ENCODE measurements around the gene ZNF417. TPM values are rescaled to one million over a fixed set of nuclear protein-coding genes. Genes with fewer than 3 reads are reported as not detected.

The ZNF417 gene
- total and polyA plus RNA-seq, 9 of the 15 experiments (the other 6 are each of a cell fraction or from before 2014, with no cell fraction given), result 0.35 to 7.2 (median 3.2) TPM

DNA sequence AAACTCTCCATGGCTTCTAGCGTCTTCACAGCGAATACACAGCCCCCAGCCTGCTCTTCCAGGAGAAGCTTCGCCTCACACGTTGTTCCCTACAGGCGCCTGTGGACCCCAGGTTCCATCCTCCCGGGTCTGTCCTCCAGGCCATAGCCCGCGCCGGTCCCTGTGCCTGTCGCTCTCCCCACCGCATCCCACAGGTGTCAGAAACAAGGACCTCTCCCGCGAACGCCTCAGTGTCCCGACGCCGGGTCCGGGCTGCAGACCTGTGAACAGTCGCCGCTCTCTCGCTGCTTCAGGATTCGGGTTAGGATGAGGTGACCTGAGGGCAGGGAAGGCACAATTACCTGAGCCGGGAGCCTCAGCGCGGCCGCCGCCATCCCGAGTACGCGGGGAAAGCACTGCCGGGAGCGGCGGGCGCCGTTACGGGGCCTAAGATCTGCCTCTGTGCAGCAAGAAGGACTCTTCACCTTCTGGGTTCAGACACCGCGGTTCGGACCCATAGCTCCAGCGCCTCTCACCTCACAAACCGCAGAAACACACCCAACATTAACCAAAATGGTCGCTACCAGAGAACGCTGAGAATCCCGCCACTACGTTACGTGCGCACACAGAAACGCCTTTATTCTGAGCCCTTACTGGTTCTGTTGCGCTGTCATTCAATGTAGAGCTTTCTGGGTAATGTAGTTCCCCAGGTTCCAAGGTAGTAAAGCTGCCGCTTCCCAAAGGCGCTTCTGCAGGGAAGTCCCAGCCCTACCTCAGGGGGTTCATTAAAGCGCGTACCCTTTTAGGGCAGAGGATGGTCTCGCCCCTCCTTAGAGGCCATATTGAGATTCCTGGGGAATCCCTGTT is 18.7 kb upstream of the ZNF417 start, which contains the start of gene ZNF418:
ZNF418 (minus strand) TSS at position 583 of the 846 bp plus-strand sequence. CDS start 1,580 bp downstream, outside the sequence.
- H3K4me1 ChIP-seq (replicated peaks in 1 of 2; ENCODE audit: control insufficient read depth in 2 of 2, insufficient read depth in 2 of 2, low read length in 2 of 2), result peaks cover 0 to 4% of the 10 kb centered on the region in 2 experiments; a peak in 1 of 5 replicates
- DNase-seq (ENCODE audit: extremely low read depth in 1 of 4, low spot score in 3 of 4) (peak in 2 of 4 experiments; percentile 12 to 18), ATAC-seq (peak; percentile 76), FAIRE-seq (no peak)
- no peak within 1 kb of the TSS for H3K27ac ChIP-seq (ENCODE audit: extremely low read depth, low read depth, low read length)
- in situ Hi-C loops (cut with MboI) (no loop called here), intact Hi-C loops (cut with micrococcal nuclease) (no loop called here)
- no peaks in the 10 kb centered on the region for H3K27me3 ChIP-seq (ENCODE audit: control insufficient read depth in 2 of 2, insufficient read depth in 2 of 2, low read length in 2 of 2)
- H3K9me3 ChIP-seq (replicated peaks; ENCODE audit: control insufficient read depth, insufficient read depth, low read depth, low read length), result 0 out of 2 replicates have a peak, but pooled peaks cover 2% of the 10 kb centered on the region
- no peaks in the 10 kb centered on the region for H3K9me1 ChIP-seq (ENCODE audit: control insufficient read depth, insufficient read depth, low read length)
- H3K4me3 ChIP-seq, result peak within 1 kb of the TSS; percentile 36
- H4K20me1 ChIP-seq (replicated peaks; ENCODE audit: control insufficient read depth, insufficient read depth, low read length), result no peaks in the 10 kb centered on the region
- no peaks in the 10 kb centered on the region for H3K79me2 ChIP-seq (ENCODE audit: control insufficient read depth, insufficient read depth, low read length)
- ChIA-PET POLR2A (interaction anchor here (0.7 to 1.0 kb wide), 3 partner anchors 19 to 208 kb away, joined by 3 to 5 read pairs (median 3); partner anchors contain the start of genes ZNF417 and ZNF671), CTCF (ENCODE audit: low intra/inter-chr PET ratio) (no interaction called here)
- H3K36me3 ChIP-seq (ENCODE audit: control insufficient read depth, insufficient read depth, low read length), result no peaks in the 10 kb centered on the region
- TSS peak; percentile 67 for BruUV-seq (replicated peaks)
- H2AFZ ChIP-seq (ENCODE audit: low read depth, low read length), result peak within 1 kb of the TSS; percentile 45; the same call in 1 of the 2 replicates
- H3K4me2 ChIP-seq (ENCODE audit: insufficient read depth, low read length), result peak within 1 kb of the TSS; percentile 37
- WGBS (ENCODE audit: insufficient coverage, low coverage, missing lambda C conversion rate), result 19% methylated on average over 36 of the region's 54 CpGs
- H3K9ac ChIP-seq (ENCODE audit: insufficient read depth in 1 of 2, low read depth in 2 of 2, low read length in 2 of 2), result peak within 1 kb of the TSS in 1 of 2 experiments; percentile 58; a peak in 1 of 4 replicates
- TF ChIP-seq, protein P1, sequence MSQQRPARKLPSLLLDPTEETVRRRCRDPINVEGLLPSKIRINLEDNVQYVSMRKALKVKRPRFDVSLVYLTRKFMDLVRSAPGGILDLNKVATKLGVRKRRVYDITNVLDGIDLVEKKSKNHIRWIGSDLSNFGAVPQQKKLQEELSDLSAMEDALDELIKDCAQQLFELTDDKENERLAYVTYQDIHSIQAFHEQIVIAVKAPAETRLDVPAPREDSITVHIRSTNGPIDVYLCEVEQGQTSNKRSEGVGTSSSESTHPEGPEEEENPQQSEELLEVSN (IDR thresholded peaks at IDR 0.05; ENCODE audit: borderline replicate concordance in 1 of 2, extremely low read depth in 1 of 2, insufficient read depth in 1 of 2, insufficient read length in 1 of 2, low read depth in 1 of 2, low read length in 1 of 2, poor library complexity in 1 of 2, severe bottlenecking in 1 of 2), result peak in 1 of 2 experiments; percentile 52
- 0 out of 2 replicates have a peak, but pooled peaks have one; percentile 30 for TF ChIP-seq RBFOX2 (IDR thresholded peaks at IDR 0.05; ENCODE audit: low read depth, low read length)
- TF ChIP-seq HNRNPLL (IDR thresholded peaks at IDR 0.05; ENCODE audit: low read depth, low read length, poor library complexity, severe bottlenecking), result peak; percentile 96
- TF ChIP-seq YY1 (IDR thresholded peaks at IDR 0.05; ENCODE audit: borderline replicate concordance in 1 of 3, control insufficient read depth in 1 of 3, extremely low read depth in 1 of 3, insufficient read depth in 3 of 3, insufficient read length in 1 of 3, insufficient replicate concordance in 2 of 3, low read depth in 1 of 3, low read length in 2 of 3), result peak in 1 of 3 experiments; percentile 38
- TF ChIP-seq L3MBTL2 (IDR thresholded peaks at IDR 0.05), result 0 out of 2 replicates have a peak, but pooled peaks have one; percentile 16
- no peak for TF ChIP-seq ZNF57 (CRISPR knock-in tag; IDR thresholded peaks at IDR 0.05)
- TF ChIP-seq SMARCC2 (IDR thresholded peaks at IDR 0.05; ENCODE audit: low read depth), result no peak
- TF ChIP-seq, protein P2, sequence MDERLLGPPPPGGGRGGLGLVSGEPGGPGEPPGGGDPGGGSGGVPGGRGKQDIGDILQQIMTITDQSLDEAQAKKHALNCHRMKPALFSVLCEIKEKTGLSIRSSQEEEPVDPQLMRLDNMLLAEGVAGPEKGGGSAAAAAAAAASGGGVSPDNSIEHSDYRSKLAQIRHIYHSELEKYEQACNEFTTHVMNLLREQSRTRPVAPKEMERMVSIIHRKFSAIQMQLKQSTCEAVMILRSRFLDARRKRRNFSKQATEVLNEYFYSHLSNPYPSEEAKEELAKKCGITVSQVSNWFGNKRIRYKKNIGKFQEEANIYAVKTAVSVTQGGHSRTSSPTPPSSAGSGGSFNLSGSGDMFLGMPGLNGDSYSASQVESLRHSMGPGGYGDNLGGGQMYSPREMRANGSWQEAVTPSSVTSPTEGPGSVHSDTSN (CRISPR knock-in tag; IDR thresholded peaks at IDR 0.05; ENCODE audit: low read depth), result no peak
- TF ChIP-seq, protein P2 (tag; conservative IDR thresholded peaks at IDR 0.05; ENCODE audit: low read depth), result peak; percentile 55; the same call in 1 of the 2 replicates
- no peak for TF ChIP-seq CHCHD3 (CRISPR knock-in tag; IDR thresholded peaks at IDR 0.05)
- TF ChIP-seq MBD2 (IDR thresholded peaks at IDR 0.05; ENCODE audit: borderline replicate concordance, low read depth), result no peak
- TF ChIP-seq HCFC1 (IDR thresholded peaks at IDR 0.05; ENCODE audit: low read depth, low read length), result peak; percentile 67
- TF ChIP-seq RB1 (IDR thresholded peaks at IDR 0.05; ENCODE audit: low read depth), result no peak

Measured in K562 (cell line).